GM18858 (cell line): ENCODE results near the gene PELO.
"Not testable (repeated sequence)": the region's sequence is repeated elsewhere in the genome, so short reads cannot be mapped to it uniquely, and the experiment has no call there.

Experiments
- ATAC-seq: cut with Tn5 transposase; IDR thresholded peaks from one replicate; pipeline ENCODE4 v1.9.1; 2021; ENCODE audit not compliant: unreplicated experiment

PELO gene

GRCh38 chr5:52787600-52788504 lies at the start of gene PELO, which contains the start of gene ITGA1:
TSS of gene PELO (plus strand) at chr5:52787916. CDS start at chr5:52800395, 12,479 bp downstream.
TSS of gene ITGA1 (plus strand) at chr5:52787916. CDS start at chr5:52788354, 438 bp downstream.
- peak; percentile 63 for ATAC-seq

- ATAC-seq, result peak; percentile 82
These were observed 49.6 kb upstream of the PELO start for GRCh38 chr5:52738095-52738506.

- ATAC-seq, result no peak
These were observed 47.7 kb upstream of the PELO start for GRCh38 chr5:52740007-52740406.

- no peak for ATAC-seq
These were observed 44.7 kb upstream of the PELO start for GRCh38 chr5:52743012-52743411.

GRCh38 chr5:52743529-52743928 lies 44.2 kb upstream of the PELO start:
- no peak for ATAC-seq

GRCh38 chr5:52743970-52744369 lies 43.7 kb upstream of the PELO start:
- peak; percentile 74 for ATAC-seq

- ATAC-seq, result not testable (repeated sequence)
These were observed 42.8 kb upstream of the PELO start for GRCh38 chr5:52744867-52745458.

- ATAC-seq, result no peak
These were observed 41.2 kb upstream of the PELO start for GRCh38 chr5:52746539-52746938.

GRCh38 chr5:52748590-52748989 lies 39.1 kb upstream of the PELO start:
- peak; percentile 59 for ATAC-seq

GRCh38 chr5:52749666-52750065 lies 38.0 kb upstream of the PELO start:
- ATAC-seq, result no peak

- ATAC-seq, result no peak
These were observed 36.6 kb upstream of the PELO start for GRCh38 chr5:52751137-52751536.

GRCh38 chr5:52754051-52754450 lies 33.7 kb upstream of the PELO start:
- no peak for ATAC-seq

GRCh38 chr5:52757527-52757926 lies 30.2 kb upstream of the PELO start:
- no peak for ATAC-seq

GRCh38 chr5:52758014-52758413 lies 29.7 kb upstream of the PELO start:
- no peak for ATAC-seq

GRCh38 chr5:52759331-52759730 lies 28.4 kb upstream of the PELO start:
- no peak for ATAC-seq

GRCh38 chr5:52760695-52761366 lies 26.9 kb upstream of the PELO start:
- ATAC-seq, result peak; percentile 66

GRCh38 chr5:52767217-52767743 lies 20.4 kb upstream of the PELO start:
- ATAC-seq, result no peak

GRCh38 chr5:52767766-52768480 lies 19.8 kb upstream of the PELO start:
- ATAC-seq, result peak; percentile 43

- no peak for ATAC-seq
These were observed 18.7 kb upstream of the PELO start for GRCh38 chr5:52769061-52769460.

- no peak for ATAC-seq
These were observed 17.3 kb upstream of the PELO start for GRCh38 chr5:52770287-52770939.
